Mesenteric fat pad (tissue), 1 donor: Measurements from ENCODE around the gene SLFN5. TPM values are rescaled to one million over a fixed set of nuclear protein-coding genes. Genes with fewer than 3 reads are reported as not detected.
"Not testable (repeated sequence)": the region's sequence is repeated elsewhere in the genome, so short reads cannot be mapped to it uniquely, and the experiment has no call there.

Source experiments
- DNase-seq: peaks from one replicate; pipeline ENCODE4 v3.0.0-alpha.2; 2020; ENCODE audit warnings: low spot score
- total RNA-seq: library from RNA; stranded (reverse); fragmentation: NEBNext Ultra II Directional; extraction: Animal tissue kit (Norgen Biotek cat#: 25700); gene quantifications from one replicate; pipeline ENCODE4 v1.2.1, GENCODE V29; 2021
- donor health status: DM: yes; HTN: yes; CAD: no.

The SLFN5 gene
- total RNA-seq, 1 donor from 2014 or later: 74.8 TPM

- no peak for DNase-seq
Measured at GRCh38 chr17:35241520-35241919, 1.4 kb upstream of the SLFN5 start.

GRCh38 chr17:35242158-35242804 is 591 bp upstream of the SLFN5 start:
- DNase-seq: no peak

GRCh38 chr17:35243561-35244340 is 879 bp downstream of the SLFN5 start:
- no peak for DNase-seq

- peak; percentile 93 for DNase-seq
Measured at GRCh38 chr17:35244341-35245195, 1.7 kb downstream of the SLFN5 start.

- no peak for DNase-seq
Measured at GRCh38 chr17:35245196-35245486, 2.3 kb downstream of the SLFN5 start.

- no peak for DNase-seq
Measured at GRCh38 chr17:35252651-35253050, 9.8 kb downstream of the SLFN5 start.

GRCh38 chr17:35254107-35254773 is 11.4 kb downstream of the SLFN5 start:
- DNase-seq: no peak

- no peak for DNase-seq
Measured at GRCh38 chr17:35255316-35255715, 12.4 kb downstream of the SLFN5 start.

GRCh38 chr17:35256629-35257028 is 13.8 kb downstream of the SLFN5 start:
- DNase-seq: no peak

- no peak for DNase-seq
Measured at GRCh38 chr17:35257208-35257659, 14.4 kb downstream of the SLFN5 start.

GRCh38 chr17:35259001-35259400 is 16.1 kb downstream of the SLFN5 start:
- no peak for DNase-seq

GRCh38 chr17:35265071-35265470 is 22.2 kb downstream of the SLFN5 start:
- DNase-seq: no peak

GRCh38 chr17:35265566-35266141 is 22.8 kb downstream of the SLFN5 start:
- no peak for DNase-seq

GRCh38 chr17:35274167-35275066 is 31.5 kb downstream of the SLFN5 start:
- not testable (repeated sequence) for DNase-seq

GRCh38 chr17:35278454-35278853 is 35.6 kb downstream of the SLFN5 start:
- not testable (repeated sequence) for DNase-seq

- not testable (repeated sequence) for DNase-seq
Measured at GRCh38 chr17:35278876-35279275, 36.0 kb downstream of the SLFN5 start.

GRCh38 chr17:35283767-35284166 is 40.9 kb downstream of the SLFN5 start:
- DNase-seq: no peak

GRCh38 chr17:35284955-35285354 is 42.1 kb downstream of the SLFN5 start:
- no peak for DNase-seq

GRCh38 chr17:35286120-35286781 is 43.4 kb downstream of the SLFN5 start:
- no peak for DNase-seq
